Measurements from ENCODE around the gene LY6G6F. TPM values are rescaled to one million over a fixed set of nuclear protein-coding genes. Genes with fewer than 3 reads are reported as not detected.

Gene LY6G6F
- total RNA-seq, 4 donors from 2014 or later, result not detected

DNA sequence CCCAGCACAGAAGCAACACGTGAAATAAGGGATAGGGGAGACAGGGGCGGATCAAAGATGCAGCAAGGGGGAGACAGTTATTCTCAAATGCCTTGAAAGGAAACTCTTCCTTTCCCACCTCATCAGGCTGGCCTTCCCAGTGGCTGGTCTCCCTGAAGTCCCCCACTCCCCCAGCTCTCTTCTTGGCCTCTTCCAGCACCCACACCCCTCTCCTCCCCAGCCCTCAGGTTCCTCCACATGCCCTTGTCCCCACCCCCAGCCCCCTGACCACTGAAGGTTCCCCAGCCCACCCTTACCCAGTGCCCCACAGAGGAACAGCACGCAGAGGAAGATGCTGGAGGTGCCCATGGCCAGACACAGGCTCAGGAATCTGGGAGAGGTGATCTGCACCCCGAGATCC lies 6.8 kb downstream of the LY6G6F start:
- Histone ChIP-seq H3K4me1 (no peaks in the 10 kb centered on the region), H3K9me3 (no peaks in the 10 kb centered on the region), H3K27me3 (no peaks in the 10 kb centered on the region), H3K36me3 (no peaks in the 10 kb centered on the region), H3K27ac (no peak overlapping the region), H3K4me3 (no peak overlapping the region)
- TF ChIP-seq, protein P1, sequence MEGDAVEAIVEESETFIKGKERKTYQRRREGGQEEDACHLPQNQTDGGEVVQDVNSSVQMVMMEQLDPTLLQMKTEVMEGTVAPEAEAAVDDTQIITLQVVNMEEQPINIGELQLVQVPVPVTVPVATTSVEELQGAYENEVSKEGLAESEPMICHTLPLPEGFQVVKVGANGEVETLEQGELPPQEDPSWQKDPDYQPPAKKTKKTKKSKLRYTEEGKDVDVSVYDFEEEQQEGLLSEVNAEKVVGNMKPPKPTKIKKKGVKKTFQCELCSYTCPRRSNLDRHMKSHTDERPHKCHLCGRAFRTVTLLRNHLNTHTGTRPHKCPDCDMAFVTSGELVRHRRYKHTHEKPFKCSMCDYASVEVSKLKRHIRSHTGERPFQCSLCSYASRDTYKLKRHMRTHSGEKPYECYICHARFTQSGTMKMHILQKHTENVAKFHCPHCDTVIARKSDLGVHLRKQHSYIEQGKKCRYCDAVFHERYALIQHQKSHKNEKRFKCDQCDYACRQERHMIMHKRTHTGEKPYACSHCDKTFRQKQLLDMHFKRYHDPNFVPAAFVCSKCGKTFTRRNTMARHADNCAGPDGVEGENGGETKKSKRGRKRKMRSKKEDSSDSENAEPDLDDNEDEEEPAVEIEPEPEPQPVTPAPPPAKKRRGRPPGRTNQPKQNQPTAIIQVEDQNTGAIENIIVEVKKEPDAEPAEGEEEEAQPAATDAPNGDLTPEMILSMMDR (IDR thresholded peaks at IDR 0.05 in 4 of 5, conservative IDR thresholded peaks at IDR 0.05 in 1 of 5), result no peak
- TF ChIP-seq POLR2A (IDR thresholded peaks at IDR 0.05), result no peak
- in situ Hi-C loops (cut with MboI; ENCODE audit: low sequenced_read_pairs in 4 of 4) (no loop called here), intact Hi-C loops (cut with DNase I; ENCODE audit: low total_unique reads) (no loop called here)
- DNase-seq (no peak), ATAC-seq (no peak)

- intact Hi-C loops (cut with DNase I; ENCODE audit: low total_unique reads) (no loop called here), in situ Hi-C loops (cut with MboI; ENCODE audit: low sequenced_read_pairs in 4 of 4) (no loop called here)
- Histone ChIP-seq H3K9me3 (no peaks in the 10 kb centered on the region), H3K4me1 (no peaks in the 10 kb centered on the region), H3K27me3 (no peaks in the 10 kb centered on the region), H3K36me3 (no peaks in the 10 kb centered on the region), H3K4me3 (no peak overlapping the region), H3K27ac (no peak overlapping the region)
- TF ChIP-seq POLR2A (IDR thresholded peaks at IDR 0.05), result no peak
- TF ChIP-seq, protein P1 (IDR thresholded peaks at IDR 0.05 in 4 of 5, conservative IDR thresholded peaks at IDR 0.05 in 1 of 5), result no peak
- DNase-seq (no peak), ATAC-seq (no peak)
Measured at GRCh38 chr6:31713991-31714684, 7.5 kb downstream of the LY6G6F start.

GRCh38 chr6:31715022-31715958 lies 8.6 kb downstream of the LY6G6F start, which contains the start of gene LY6G6D:
LY6G6D (plus strand) TSS chr6:31715348; CDS start chr6:31715356, 8 bp downstream.
- H3K27ac ChIP-seq, result no peak within 1 kb of the TSS
- in situ Hi-C loops (cut with MboI; ENCODE audit: low sequenced_read_pairs in 4 of 4), result no loop called here
- intact Hi-C loops (cut with DNase I; ENCODE audit: low total_unique reads), result no loop called here
- no peaks in the 10 kb centered on the region for H3K27me3 ChIP-seq
- peak in 1 of 2 donors; percentile 39 for ATAC-seq
- no peaks in the 10 kb centered on the region for H3K4me1 ChIP-seq
- H3K36me3 ChIP-seq, result no peaks in the 10 kb centered on the region
- H3K4me3 ChIP-seq, result no peak within 1 kb of the TSS
- TF ChIP-seq POLR2A (IDR thresholded peaks at IDR 0.05), result no peak
- TF ChIP-seq, protein P1 (IDR thresholded peaks at IDR 0.05 in 4 of 5, conservative IDR thresholded peaks at IDR 0.05 in 1 of 5), result no peak
- DNase-seq, result no peak
- no peaks in the 10 kb centered on the region for H3K9me3 ChIP-seq

DNA sequence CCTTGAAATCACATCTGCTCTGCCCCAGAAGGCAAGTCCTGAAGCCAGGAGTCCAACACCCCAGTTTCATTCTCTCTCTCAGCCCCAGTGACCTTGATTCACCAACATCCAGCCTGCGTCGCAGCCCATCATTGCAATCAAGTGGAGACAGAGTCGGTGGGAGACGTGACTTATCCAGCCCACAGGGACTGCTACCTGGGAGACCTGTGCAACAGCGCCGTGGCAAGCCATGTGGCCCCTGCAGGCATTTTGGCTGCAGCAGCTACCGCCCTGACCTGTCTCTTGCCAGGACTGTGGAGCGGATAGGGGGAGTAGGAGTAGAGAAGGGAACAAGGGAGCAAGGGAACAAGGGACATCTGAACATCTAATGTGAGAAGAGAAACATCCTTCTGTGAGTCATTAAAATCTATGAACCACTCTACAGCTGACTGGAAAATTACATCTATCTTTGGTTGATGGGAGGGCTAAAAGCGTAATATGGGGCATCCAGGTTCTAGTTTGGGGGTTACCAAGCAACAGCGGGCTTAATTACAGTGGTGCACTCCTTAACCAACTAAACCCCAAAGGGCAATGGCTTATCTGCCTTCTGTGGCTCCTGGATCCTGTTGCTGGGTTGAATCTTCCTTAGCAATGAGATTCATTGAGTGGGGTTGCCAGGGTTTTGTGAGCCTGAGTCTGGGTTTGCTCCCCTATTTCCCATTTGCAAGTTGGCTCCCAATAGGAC lies 11.0 kb downstream of the LY6G6F start:
- no peak overlapping the region for H3K27ac ChIP-seq
- H3K27me3 ChIP-seq, result no peaks in the 10 kb centered on the region
- DNase-seq (no peak), ATAC-seq (no peak)
- in situ Hi-C loops (cut with MboI; ENCODE audit: low sequenced_read_pairs in 4 of 4), result no loop called here
- no peaks in the 10 kb centered on the region for H3K36me3 ChIP-seq
- H3K4me3 ChIP-seq, result no peak overlapping the region
- intact Hi-C loops (cut with DNase I; ENCODE audit: low total_unique reads), result no loop called here
- no peaks in the 10 kb centered on the region for H3K4me1 ChIP-seq
- TF ChIP-seq, protein P1 (IDR thresholded peaks at IDR 0.05 in 4 of 5, conservative IDR thresholded peaks at IDR 0.05 in 1 of 5), result no peak
- no peak for TF ChIP-seq POLR2A (IDR thresholded peaks at IDR 0.05)
- no peaks in the 10 kb centered on the region for H3K9me3 ChIP-seq

All from gastrocnemius medialis (tissue), 4 donors.